Right lung (tissue), 5 donors: Measurements from ENCODE around the gene CANT1. TPM values are rescaled to one million over a fixed set of nuclear protein-coding genes. Genes with fewer than 3 reads are reported as not detected.

Source experiments
- polyA plus RNA-seq, 5 donors: library from polyadenylated mRNA; unstranded; fragments of 120-200 nt; gene quantifications; one replicate each; pipeline versions ENCODE4 v1.2.1 to v1.2.3, GENCODE V29; 2013; ENCODE audit warnings: inconsistent platforms in 1 of 5, low replicate concordance in 1 of 5; ENCODE audit not compliant: insufficient read length in 5 of 5, insufficient read depth in 1 of 5

Gene CANT1
- polyA plus RNA-seq, 5 donors: 36.8 to 45.5 (median 42.3) TPM

Other genes starting within 250 kb of the CANT1 start
- 10 to 100 TPM; 36.4 to 45.8 (median 38.8) TPM for gene CYTH1, start 227.5 kb downstream of the CANT1 start, polyA plus RNA-seq
- gene USP36, start 168.9 kb downstream of the CANT1 start, polyA plus RNA-seq: 10 to 100 TPM; 32.6 to 55.3 (median 43.6) TPM
- gene CEP295NL, start 106.6 kb downstream of the CANT1 start, polyA plus RNA-seq: under 1 TPM; 0.18 to 0.50 (median 0.29) TPM
- gene TIMP2, start 84.4 kb downstream of the CANT1 start, polyA plus RNA-seq: 100 to 1,000 TPM; 154 to 188 (median 170) TPM
- gene LGALS3BP, start 29.8 kb downstream of the CANT1 start, polyA plus RNA-seq: 100 to 1,000 TPM; 124 to 224 (median 169) TPM
- gene C1QTNF1, start 14.4 kb upstream of the CANT1 start, polyA plus RNA-seq: 1 to 10 TPM; 1.5 to 2.7 (median 2.2) TPM
- 10 to 100 TPM; 21.1 to 41.6 (median 31.5) TPM for gene ENGASE, start 65.1 kb upstream of the CANT1 start, polyA plus RNA-seq